GM19351 (cell line): ENCODE results near the gene MBNL1.

Experiments used
- ATAC-seq: cut with Tn5 transposase; IDR thresholded peaks from one replicate; pipeline ENCODE4 v1.9.1; 2021; ENCODE audit warnings: mild to moderate bottlenecking, moderate library complexity; ENCODE audit not compliant: unreplicated experiment

Gene MBNL1

GRCh38 chr3:152271501-152272236, 2.9 kb downstream of the MBNL1 start:
- ATAC-seq: no peak

GRCh38 chr3:152272771-152273242, 4.1 kb downstream of the MBNL1 start:
- no peak for ATAC-seq

DNA sequence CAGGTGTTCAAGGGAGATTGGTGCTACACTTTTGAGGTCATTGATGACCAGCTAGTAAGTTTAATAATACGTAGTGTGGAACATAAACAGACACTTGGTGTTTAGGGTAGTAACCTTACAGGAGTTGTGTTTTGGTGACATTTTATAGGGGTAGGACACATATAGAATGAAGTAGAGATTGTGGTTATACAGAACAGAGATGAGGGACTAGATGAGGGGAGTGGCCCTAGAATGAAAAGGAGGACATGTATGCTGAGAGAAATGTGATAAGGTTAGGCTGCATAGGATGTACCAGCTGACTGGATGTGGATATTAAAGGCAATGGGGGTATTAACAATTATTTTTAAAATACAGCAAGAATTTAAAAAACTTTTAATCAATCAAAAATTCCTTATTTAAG, 8.0 kb downstream of the MBNL1 start:
- ATAC-seq: no peak

DNA sequence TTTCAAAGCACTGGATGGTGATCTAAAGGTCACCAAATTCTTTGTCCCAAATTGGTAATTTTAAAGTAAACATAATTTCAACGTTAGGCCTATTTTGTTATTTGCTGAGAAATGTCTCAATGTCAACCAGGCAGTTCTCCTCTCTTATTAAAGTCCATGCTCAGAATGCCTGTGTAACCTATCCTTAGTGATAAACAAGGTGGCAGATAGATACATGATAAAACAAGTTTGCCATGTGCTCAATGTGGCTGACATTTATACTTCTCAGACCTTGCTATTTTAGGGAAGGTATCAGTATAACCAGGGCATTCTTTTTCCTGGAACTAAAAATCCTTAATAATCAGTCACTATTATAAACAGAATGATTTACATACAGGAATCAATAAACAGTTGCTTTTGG, 8.5 kb downstream of the MBNL1 start:
- ATAC-seq: no peak

DNA sequence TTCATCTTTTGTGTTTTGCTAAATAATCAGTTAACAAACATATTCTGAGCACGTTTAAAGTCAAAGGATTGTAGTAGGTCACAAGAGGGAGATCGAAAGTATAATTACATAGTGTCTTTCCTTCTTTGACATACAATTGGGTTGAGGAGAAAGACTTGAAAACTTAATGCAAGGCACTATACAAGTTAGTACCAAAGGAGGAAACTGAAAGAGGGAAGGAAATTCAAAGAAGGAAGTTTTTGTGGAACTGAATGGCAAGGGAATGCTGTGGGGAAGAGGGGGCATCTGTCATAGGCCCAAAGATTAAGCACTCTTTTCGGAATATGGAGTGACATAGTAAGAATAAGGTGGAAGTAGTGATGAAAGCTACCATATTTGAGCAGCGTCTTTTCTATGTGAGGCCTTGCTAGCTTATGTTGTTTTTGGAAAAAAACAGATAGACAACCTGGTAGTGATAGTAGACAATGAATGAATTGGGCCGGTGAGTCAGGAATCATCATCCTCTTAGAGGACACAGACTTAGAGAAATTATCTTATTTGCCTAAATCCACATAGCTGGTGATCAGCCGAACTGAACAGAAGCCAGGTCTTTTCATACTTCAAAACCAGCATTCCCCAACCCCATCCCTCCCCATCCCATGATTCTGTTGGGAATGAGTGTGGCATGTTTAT, 10.2 kb downstream of the MBNL1 start:
- ATAC-seq: no peak

GRCh38 chr3:152279479-152279878, 10.8 kb downstream of the MBNL1 start:
- no peak for ATAC-seq

DNA sequence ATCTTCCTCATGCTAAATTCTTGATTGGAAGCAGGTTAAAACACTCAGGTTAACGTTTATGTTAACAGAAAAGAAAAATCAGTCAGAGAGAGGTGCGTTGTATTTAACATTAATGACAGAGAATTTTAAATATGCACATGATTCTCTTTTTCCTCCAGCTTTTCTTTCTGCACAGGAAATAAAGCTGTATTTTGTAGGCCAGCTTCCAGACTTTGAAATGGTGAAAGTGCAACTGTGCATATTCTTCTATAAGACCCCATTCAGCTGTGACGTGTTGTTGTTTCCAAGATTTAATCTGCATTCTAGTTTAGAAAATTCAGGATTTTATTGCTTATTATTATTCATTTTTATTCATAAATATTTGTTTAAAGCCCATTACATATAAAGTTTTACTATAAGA, 11.8 kb downstream of the MBNL1 start:
- ATAC-seq: no peak

- peak; percentile 81 for ATAC-seq
Observed at GRCh38 chr3:152281133-152281713, 12.5 kb downstream of the MBNL1 start.

GRCh38 chr3:152282813-152283212, 14.1 kb downstream of the MBNL1 start:
- no peak for ATAC-seq

DNA sequence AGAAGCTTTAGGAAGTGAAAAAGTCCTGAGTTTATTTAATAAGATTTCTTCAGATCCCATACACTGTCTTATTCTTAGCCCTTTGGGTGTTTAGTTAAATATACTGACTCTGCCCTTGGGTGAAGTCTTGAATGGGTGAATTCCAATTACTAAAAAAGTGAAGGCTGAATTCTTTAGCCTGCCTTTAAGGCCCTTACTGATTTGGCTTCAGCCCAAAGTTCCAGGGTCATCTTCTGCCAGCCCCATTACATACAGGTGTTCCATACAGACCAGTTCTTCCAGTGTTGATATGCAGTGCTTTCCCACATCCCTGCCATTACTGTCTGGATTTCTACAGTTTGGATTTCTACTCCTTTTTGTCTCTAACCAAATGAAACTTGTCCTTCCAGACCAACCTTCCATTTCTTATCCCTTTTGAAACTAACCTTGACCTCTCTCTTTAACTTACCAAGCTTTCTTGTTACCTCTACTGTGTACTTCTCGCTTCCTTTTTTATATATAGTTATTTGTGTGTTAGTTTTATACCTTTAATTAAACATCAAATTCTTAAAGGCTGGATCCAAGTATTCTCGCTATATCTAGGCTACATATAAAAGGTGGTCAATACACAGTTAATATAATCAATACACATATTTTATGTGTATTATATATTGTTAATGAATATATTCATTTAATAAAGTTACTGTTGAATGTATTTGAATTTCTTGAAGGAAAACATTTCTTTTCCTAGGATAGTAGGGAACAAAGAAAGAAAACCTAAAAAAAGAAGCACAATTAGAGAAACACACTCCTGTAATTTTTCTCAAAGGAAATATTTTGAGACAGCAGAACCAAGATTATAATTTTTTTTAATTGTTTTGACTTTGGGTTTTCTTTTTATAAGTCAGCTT, 15.0 kb downstream of the MBNL1 start:
- no peak for ATAC-seq

- no peak for ATAC-seq
Observed at GRCh38 chr3:152284906-152285305, 16.2 kb downstream of the MBNL1 start.

DNA sequence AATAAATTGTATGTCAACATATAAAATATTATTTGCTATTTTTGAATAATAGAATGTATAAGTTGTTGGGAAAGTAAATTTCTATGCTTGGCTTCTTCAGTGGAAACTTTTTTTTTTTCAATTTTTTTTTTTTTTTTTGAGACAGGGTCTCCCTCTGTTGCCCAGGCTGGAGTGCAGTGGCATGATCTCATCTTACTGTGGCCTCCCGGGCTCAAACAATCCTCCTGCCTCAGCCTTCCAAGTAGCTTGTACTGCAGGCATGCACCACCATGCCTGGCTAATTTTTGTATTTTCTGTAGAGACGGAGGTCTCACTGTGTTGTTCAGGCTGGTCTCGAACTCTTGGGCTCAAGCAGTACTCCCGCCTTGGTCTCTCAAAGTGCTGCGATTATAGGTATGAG, 16.8 kb downstream of the MBNL1 start:
- no peak for ATAC-seq

GRCh38 chr3:152287898-152288576, 19.3 kb downstream of the MBNL1 start:
- ATAC-seq: no peak

- no peak for ATAC-seq
Observed at GRCh38 chr3:152288681-152289080, 20.0 kb downstream of the MBNL1 start.

DNA sequence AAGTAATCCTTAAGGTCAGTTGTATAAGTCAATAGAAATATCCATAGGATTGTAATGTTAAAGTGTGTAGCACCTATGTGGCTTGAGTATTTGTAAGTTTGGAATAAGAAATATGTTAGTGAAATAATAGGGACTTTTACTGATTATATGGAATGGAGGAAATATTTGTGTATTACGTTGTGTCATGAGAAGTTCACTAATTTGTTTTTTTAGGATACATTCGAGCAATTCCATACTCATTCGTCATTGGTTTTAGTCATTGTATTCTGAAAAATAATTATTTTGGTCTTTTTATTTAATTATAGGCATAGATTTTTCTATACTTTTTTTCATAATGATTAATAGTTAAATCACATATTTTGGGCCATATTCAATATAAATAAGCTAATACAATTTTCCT, 21.0 kb downstream of the MBNL1 start:
- no peak for ATAC-seq

DNA sequence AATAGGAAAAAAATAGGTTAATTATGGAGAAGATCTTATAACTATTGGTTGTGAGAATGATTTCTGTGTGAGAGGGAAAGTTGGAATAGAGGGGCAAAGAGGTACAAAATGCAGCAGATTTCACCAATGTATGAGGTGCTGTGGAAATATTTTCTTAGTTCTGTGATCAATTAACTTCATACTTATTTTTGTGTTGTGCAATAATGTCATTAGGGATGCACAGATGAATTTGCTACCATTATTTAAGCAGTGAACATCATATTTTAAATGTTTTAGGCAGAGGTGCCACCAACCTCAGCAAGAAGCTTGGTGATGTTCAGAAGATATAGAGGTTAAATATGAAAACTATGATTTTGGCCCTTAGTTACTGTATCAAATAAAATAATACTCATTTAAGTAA, 21.6 kb downstream of the MBNL1 start:
- no peak for ATAC-seq

GRCh38 chr3:152291238-152291637, 22.5 kb downstream of the MBNL1 start:
- ATAC-seq: no peak

GRCh38 chr3:152291649-152292066, 22.9 kb downstream of the MBNL1 start:
- no peak for ATAC-seq

DNA sequence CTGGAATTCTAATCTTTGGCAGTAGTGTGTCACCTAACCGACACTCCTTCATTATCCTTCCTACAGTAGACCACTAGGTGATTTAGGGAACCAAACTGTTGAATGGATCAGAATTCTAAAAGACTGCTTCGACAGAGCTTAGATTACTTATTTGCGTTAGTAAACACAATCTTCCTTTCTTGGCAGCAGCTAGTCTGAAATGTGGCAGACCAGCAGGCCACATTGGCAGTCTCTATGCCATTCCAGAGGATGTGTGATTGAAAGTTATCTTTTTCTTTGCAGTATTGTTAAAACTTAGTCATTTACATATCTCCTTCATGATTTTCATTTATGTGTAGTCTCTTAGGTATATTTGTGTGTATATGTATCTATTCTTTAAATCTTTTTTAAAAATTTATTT, 23.6 kb downstream of the MBNL1 start:
- ATAC-seq: no peak

GRCh38 chr3:152293347-152294006, 24.7 kb downstream of the MBNL1 start:
- no peak for ATAC-seq
